OCI-LY7 (cell line): Measurements from ENCODE around the gene MARCO. TPM values are rescaled to one million over a fixed set of nuclear protein-coding genes. Genes with fewer than 3 reads are reported as not detected.
"Not testable (repeated sequence)": the region's sequence is repeated elsewhere in the genome, so short reads cannot be mapped to it uniquely, and the experiment has no call there.

Source experiments
- BruUV-seq: library from RNA; stranded (reverse); fragments of 400-500 nt; replicated peaks from 2 replicates; lab custom pipeline; 2021; lab: Mats Ljungman, UMichigan
- CTCF ChIA-PET: fragments of 300-600 bp; sonication (Branson Sonifier 250); formaldehyde crosslinking; loops from one replicate; lab custom pipeline; 2022; ENCODE audit warnings: antibody characterized with exemption; ENCODE audit not compliant: unreplicated experiment; lab: Charles Lee
- POLR2A ChIA-PET: fragments of 300-600 bp; sonication (Branson Sonifier 250); formaldehyde crosslinking; loops from one replicate; lab custom pipeline; 2022; ENCODE audit warnings: antibody characterized with exemption; lab: Charles Lee
- DNase-seq: peaks from one replicate; pipeline ENCODE4 v3.0.0-alpha.2; 2015; ENCODE audit warnings: low spot score
- H2AFZ ChIP-seq: fragments of 200-600 bp; sonication (generic), shearing (Covaris generic); 2 replicates; pipeline ENCODE4 v1.6.1; 2014; ENCODE audit warnings: mild to moderate bottlenecking, antibody characterized with exemption, low read length, moderate library complexity
- H3K27ac ChIP-seq: fragments of 200-600 bp; sonication (generic); 2 replicates; pipeline ENCODE4 v1.5.1; 2014; ENCODE audit warnings: mixed run types, low read depth, mild to moderate bottlenecking, moderate library complexity, low read length, inconsistent platforms; ENCODE audit not compliant: poor library complexity, severe bottlenecking
- H3K36me3 ChIP-seq: fragments of 200-600 bp; sonication (generic); 2 replicates; pipeline ENCODE4 v1.6.1; 2014; ENCODE audit warnings: mild to moderate bottlenecking, antibody characterized with exemption, low read length, moderate library complexity, mixed read lengths; ENCODE audit not compliant: insufficient read depth
- H3K4me1 ChIP-seq: fragments of 200-600 bp; sonication (generic); 2 replicates; pipeline ENCODE4 v1.5.1; 2014; ENCODE audit warnings: mild to moderate bottlenecking, low read length; ENCODE audit not compliant: insufficient read depth, poor library complexity, severe bottlenecking
- H3K4me2 ChIP-seq: fragments of 200-600 bp; sonication (generic); 2 replicates; pipeline ENCODE4 v1.6.1; 2014; ENCODE audit warnings: mild to moderate bottlenecking, low read length
- H3K4me3 ChIP-seq: fragments of 200-600 bp; sonication (generic); 2 replicates; pipeline ENCODE4 v1.5.1; 2014; ENCODE audit warnings: mild to moderate bottlenecking, low read depth, low read length; ENCODE audit not compliant: poor library complexity, severe bottlenecking
- H3K79me2 ChIP-seq: fragments of 200-600 bp; sonication (generic); 2 replicates; pipeline ENCODE4 v1.6.1; 2016; ENCODE audit warnings: low read depth, mild to moderate bottlenecking, low read length, moderate library complexity, mixed read lengths; ENCODE audit not compliant: insufficient read depth
- H3K9me2 ChIP-seq: fragments of 200-600 bp; sonication (generic); 2 replicates; pipeline ENCODE4 v1.6.1; 2016; ENCODE audit warnings: mild to moderate bottlenecking, low read length, mixed read lengths; ENCODE audit not compliant: insufficient read depth
- H3K9me3 ChIP-seq: fragments of 200-600 bp; sonication (generic); 2 replicates; pipeline ENCODE4 v1.6.1; 2014; ENCODE audit warnings: mild to moderate bottlenecking, mixed run types, low read length, mixed read lengths
- H4K20me1 ChIP-seq: fragments of 200-600 bp; sonication (generic); 2 replicates; pipeline ENCODE4 v1.6.1; 2014; ENCODE audit warnings: mild to moderate bottlenecking, antibody characterized with exemption, low read length, moderate library complexity, mixed read lengths; ENCODE audit not compliant: insufficient read depth
- CTCF ChIP-seq: fragments of 200-600 bp; sonication (generic); conservative IDR thresholded peaks from 2 replicates; pipeline ENCODE4 v1.5.1; 2014; ENCODE audit warnings: mild to moderate bottlenecking, antibody characterized with exemption, low read length, moderate library complexity, mixed read lengths
- EZH2phosphoT487 ChIP-seq: fragments of 200-600 bp; sonication (generic); IDR thresholded peaks from 2 replicates; pipeline ENCODE4 v1.6.1; 2018; ENCODE audit warnings: low read depth, borderline replicate concordance, mild to moderate bottlenecking, mixed run types, antibody characterized with exemption, low read length, moderate library complexity, mixed read lengths
- intact Hi-C: fragments of 100-400 bp; cut with micrococcal nuclease; formaldehyde crosslinking; loops from one replicate; pipeline ENCODE4 v1.10.0; 2022; ENCODE audit not compliant: unreplicated experiment
- total RNA-seq, 2 experiments: library from RNA; depleted of rRNA in 1 of 2; stranded (reverse); fragments of >200 nt in 1 of 2; shearing (Covaris generic) in 1 of 2; gene quantifications; 2 replicates each; pipeline ENCODE4 v1.2.3, GENCODE V29; 2014 to 2022

The MARCO gene
- total RNA-seq, 2 experiments from 2014 or later: not detected

GRCh38 chr2:118993392-118993752 is 51.4 kb downstream of the MARCO start:
- no peaks in the 10 kb centered on the region for H3K9me3 ChIP-seq
- H3K27ac ChIP-seq: no peak overlapping the region
- POLR2A ChIA-PET: no interaction called here
- H3K79me2 ChIP-seq: no peaks in the 10 kb centered on the region
- no peaks in the 10 kb centered on the region for H3K36me3 ChIP-seq
- TF ChIP-seq CTCF (no peak), EZH2phosphoT487 (no peak)
- H3K4me2 ChIP-seq: no peak overlapping the region
- DNase-seq: no peak
- CTCF ChIA-PET: no interaction called here
- no TSS peak for BruUV-seq
- H3K4me3 ChIP-seq: no peak overlapping the region
- H3K4me1 ChIP-seq: no peaks in the 10 kb centered on the region
- H4K20me1 ChIP-seq: no peaks in the 10 kb centered on the region
- intact Hi-C loops: no loop called here
- H3K9me2 ChIP-seq: no peaks in the 10 kb centered on the region
- no peak overlapping the region for H2AFZ ChIP-seq

- Histone ChIP-seq H3K4me1 (no peaks in the 10 kb centered on the region), H3K27ac (no peak overlapping the region), H3K9me2 (no peaks in the 10 kb centered on the region), H3K79me2 (no peaks in the 10 kb centered on the region), H2AFZ (no peak overlapping the region), H4K20me1 (no peaks in the 10 kb centered on the region), H3K9me3 (no peaks in the 10 kb centered on the region), H3K36me3 (no peaks in the 10 kb centered on the region), H3K4me2 (no peak overlapping the region), H3K4me3 (no peak overlapping the region)
- no peak for TF ChIP-seq CTCF
- TF ChIP-seq EZH2phosphoT487: no peak
- intact Hi-C loops: no loop called here
- BruUV-seq: no TSS peak
- DNase-seq: no peak
- POLR2A ChIA-PET: no interaction called here
- CTCF ChIA-PET: no interaction called here
These were observed 52.2 kb downstream of the MARCO start for GRCh38 chr2:118994172-118994700.

GRCh38 chr2:118994778-118995177 is 52.8 kb downstream of the MARCO start:
- no peak for TF ChIP-seq CTCF
- TF ChIP-seq EZH2phosphoT487: no peak
- Histone ChIP-seq H3K9me2 (no peaks in the 10 kb centered on the region), H3K27ac (no peak overlapping the region), H4K20me1 (no peaks in the 10 kb centered on the region), H3K4me1 (no peaks in the 10 kb centered on the region), H3K4me3 (no peak overlapping the region), H3K9me3 (no peaks in the 10 kb centered on the region), H3K36me3 (no peaks in the 10 kb centered on the region), H2AFZ (no peak overlapping the region), H3K4me2 (no peak overlapping the region), H3K79me2 (no peaks in the 10 kb centered on the region)
- POLR2A ChIA-PET: no interaction called here
- BruUV-seq: no TSS peak
- CTCF ChIA-PET: no interaction called here
- DNase-seq: no peak
- intact Hi-C loops: no loop called here

- H3K36me3 ChIP-seq, H3K4me2 ChIP-seq, H3K9me2 ChIP-seq, H2AFZ ChIP-seq, BruUV-seq, POLR2A ChIA-PET, H3K9me3 ChIP-seq, H3K4me3 ChIP-seq, H3K27ac ChIP-seq, H4K20me1 ChIP-seq, H3K79me2 ChIP-seq, DNase-seq, intact Hi-C loops, CTCF ChIA-PET, H3K4me1 ChIP-seq: not testable (repeated sequence)
These were observed 61.9 kb downstream of the MARCO start for GRCh38 chr2:119003856-119004255.
